Tibial nerve (tissue), 4 donors: Measurements from ENCODE around the gene NLE1. TPM values are rescaled to one million over a fixed set of nuclear protein-coding genes. Genes with fewer than 3 reads are reported as not detected.

Experiments
- DNase-seq, 2 donors: peaks; one replicate each; pipeline ENCODE4 v3.0.0-alpha.2; 2019; ENCODE audit warnings: low spot score in 2 of 2
- H3K27ac ChIP-seq, 4 donors: fragments of 200-600 bp; sonication (generic) in 3 of 4; one replicate each; pipeline ENCODE4 v1.5.1; 2017 to 2019; ENCODE audit warnings: mild to moderate bottlenecking in 1 of 4
- H3K27me3 ChIP-seq, 2 donors: fragments of 200-600 bp; sonication (generic) in 1 of 2; one replicate each; pipeline versions ENCODE4 v1.5.1 to v1.6.0; 2017 to 2019
- H3K36me3 ChIP-seq, 3 donors: fragments of 200-600 bp; sonication (generic); one replicate each; pipeline ENCODE4 v1.5.1; 2018 to 2019
- H3K4me1 ChIP-seq, 4 donors: fragments of 200-600 bp; sonication (generic) in 3 of 4; one replicate each; pipeline ENCODE4 v1.5.1; 2017 to 2019
- H3K4me3 ChIP-seq, 4 donors: fragments of 200-600 bp; sonication (generic) in 3 of 4; one replicate each; pipeline ENCODE4 v1.5.1; 2017 to 2019; ENCODE audit warnings: mild to moderate bottlenecking in 1 of 4, moderate library complexity in 1 of 4
- H3K9me3 ChIP-seq, 4 donors: fragments of 200-600 bp; sonication (generic) in 3 of 4; one replicate each; pipeline ENCODE4 v1.5.1; 2017 to 2019
- EP300 ChIP-seq, 2 donors: sonication (generic); formaldehyde crosslinking; IDR thresholded peaks; one replicate each; pipeline ENCODE4 v1.6.1; 2017; ENCODE audit warnings: antibody characterized with exemption in 2 of 2, mild to moderate bottlenecking in 1 of 2
- POLR2A ChIP-seq, 2 donors: fragments of 450-650 bp; IDR thresholded peaks; one replicate each; pipeline ENCODE4 v1.6.1; 2017; ENCODE audit warnings: antibody characterized with exemption in 2 of 2, mild to moderate bottlenecking in 2 of 2, moderate library complexity in 2 of 2
- WGBS, 2 donors: methylation state at CpG; one replicate each; pipeline ENCODE4 v1.1.5; 2018; 5-methylcytosine and 5-hydroxymethylcytosine counted together
- total RNA-seq, 4 donors: library from RNA; depleted of rRNA; stranded (reverse); fragments of >200 nt; gene quantifications; one replicate each; pipeline ENCODE4 v1.1.0, GENCODE V29; 2016
- TF ChIP-seq, protein P1 (sequence below), 5 experiments: fragments of 200-600 bp in 3 of 5; fragments of 450-650 bp in 2 of 5; sonication (generic) in 3 of 5; IDR thresholded peaks; one replicate each; pipeline ENCODE4 v1.5.1; 2016 to 2019; ENCODE audit warnings: antibody characterized with exemption in 5 of 5, mild to moderate bottlenecking in 3 of 5, moderate library complexity in 2 of 5

The NLE1 gene
- 10 to 100 TPM; 10.4 to 32.1 (median 17.1) TPM for total RNA-seq

DNA sequence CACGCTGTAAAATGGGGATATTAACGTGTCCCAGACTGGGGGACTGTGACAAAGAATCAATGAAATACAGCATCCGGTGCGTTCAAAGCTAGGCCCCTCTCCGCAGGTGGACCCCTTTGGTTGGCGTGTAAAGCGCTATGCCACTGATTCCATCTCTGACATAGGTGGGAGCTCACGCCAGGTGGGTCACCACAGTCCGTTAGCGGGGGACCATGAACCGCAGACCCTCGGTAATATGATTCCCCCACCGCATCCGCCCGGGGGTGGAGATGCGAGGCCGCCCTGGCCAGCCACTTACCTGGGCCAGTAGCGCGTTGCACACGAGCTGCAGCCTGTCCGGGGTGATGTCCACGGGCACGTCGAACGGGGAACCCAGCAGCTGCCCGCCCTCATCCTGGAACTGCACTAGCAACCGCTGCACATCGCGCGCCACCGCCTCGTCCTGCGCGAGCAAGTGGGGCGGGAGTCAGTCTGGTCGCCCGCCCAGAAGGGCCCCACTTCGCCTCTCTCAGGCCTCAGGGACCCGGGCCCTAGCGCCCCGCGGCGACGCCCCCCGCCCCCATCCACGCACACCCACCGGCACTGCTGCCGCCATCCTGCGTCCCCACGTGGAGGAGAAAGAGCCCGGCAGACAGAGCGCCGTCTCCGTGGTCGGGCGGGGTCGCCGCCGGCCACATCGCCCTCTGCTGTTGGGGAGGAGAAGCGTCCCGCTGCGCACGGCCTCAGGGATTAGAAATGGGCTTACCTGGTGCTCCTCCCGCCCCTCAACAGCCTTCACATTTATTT lies at the start of gene NLE1:
Gene NLE1, minus strand, starts transcription at position 623 of the 786 bp plus-strand sequence. Its CDS starts 28 bp downstream, at position 595.
- Histone ChIP-seq H3K27ac (peak within 1 kb of the TSS in 1 of 4 donors; percentile 42), H3K9me3 (no peaks in the 10 kb centered on the region), H3K4me1 (peaks cover 0 to 21% (median 9%) of the 10 kb centered on the region in 4 donors), H3K36me3 (peaks cover 2 to 31% (median 8%) of the 10 kb centered on the region in 3 donors), H3K4me3 (peak within 1 kb of the TSS; percentile 70 to 93 (median 76)), H3K27me3 (no peaks in the 10 kb centered on the region)
- DNase-seq = peak; percentile 35 to 62
- 0 to 1% methylated on average over 15 to 29 of the region's 65 CpGs for WGBS, 2 donors
- TF ChIP-seq POLR2A (IDR thresholded peaks at IDR 0.05) = no peak
- peak; percentile 45 to 69 for TF ChIP-seq EP300 (IDR thresholded peaks at IDR 0.05)
- TF ChIP-seq, protein P1, sequence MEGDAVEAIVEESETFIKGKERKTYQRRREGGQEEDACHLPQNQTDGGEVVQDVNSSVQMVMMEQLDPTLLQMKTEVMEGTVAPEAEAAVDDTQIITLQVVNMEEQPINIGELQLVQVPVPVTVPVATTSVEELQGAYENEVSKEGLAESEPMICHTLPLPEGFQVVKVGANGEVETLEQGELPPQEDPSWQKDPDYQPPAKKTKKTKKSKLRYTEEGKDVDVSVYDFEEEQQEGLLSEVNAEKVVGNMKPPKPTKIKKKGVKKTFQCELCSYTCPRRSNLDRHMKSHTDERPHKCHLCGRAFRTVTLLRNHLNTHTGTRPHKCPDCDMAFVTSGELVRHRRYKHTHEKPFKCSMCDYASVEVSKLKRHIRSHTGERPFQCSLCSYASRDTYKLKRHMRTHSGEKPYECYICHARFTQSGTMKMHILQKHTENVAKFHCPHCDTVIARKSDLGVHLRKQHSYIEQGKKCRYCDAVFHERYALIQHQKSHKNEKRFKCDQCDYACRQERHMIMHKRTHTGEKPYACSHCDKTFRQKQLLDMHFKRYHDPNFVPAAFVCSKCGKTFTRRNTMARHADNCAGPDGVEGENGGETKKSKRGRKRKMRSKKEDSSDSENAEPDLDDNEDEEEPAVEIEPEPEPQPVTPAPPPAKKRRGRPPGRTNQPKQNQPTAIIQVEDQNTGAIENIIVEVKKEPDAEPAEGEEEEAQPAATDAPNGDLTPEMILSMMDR (IDR thresholded peaks at IDR 0.05) = peak; percentile 85 to 99 (median 93)

DNA sequence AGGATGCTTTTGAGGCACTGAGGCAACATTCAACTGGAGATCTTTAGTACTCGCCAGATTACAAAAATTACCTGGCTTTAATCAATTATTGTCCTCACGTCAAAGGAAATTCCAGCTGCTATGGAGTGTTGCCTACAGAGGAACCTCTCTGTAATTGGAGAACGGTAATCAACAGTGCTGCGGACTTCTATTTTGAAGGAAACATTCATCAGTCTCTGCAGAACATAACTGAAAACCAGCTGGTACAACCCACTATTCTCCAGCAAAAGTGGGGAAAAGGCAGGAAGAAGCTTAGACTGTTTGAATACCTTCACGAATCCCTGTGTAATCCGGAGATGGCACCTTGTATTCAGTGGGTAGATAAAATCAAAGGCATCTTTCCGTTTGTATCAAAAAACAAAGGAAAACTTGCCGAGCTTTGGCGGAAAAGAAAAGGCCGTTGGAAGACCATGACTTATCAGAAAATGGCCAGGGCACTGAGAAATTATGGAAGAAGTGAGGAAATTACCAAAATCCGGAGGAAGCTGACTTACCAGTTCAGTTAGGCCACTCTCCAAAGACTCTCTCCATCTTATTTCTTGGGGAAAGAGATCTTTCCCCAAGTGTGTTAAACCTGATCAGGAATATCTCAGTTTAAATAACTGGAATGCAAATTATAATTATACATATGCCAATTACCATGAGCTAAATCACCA lies 49.0 kb upstream of the NLE1 start:
- WGBS, 2 donors = 74 to 77% methylated on average over 11 of the region's 11 CpGs
- Histone ChIP-seq H3K4me1 (no peaks in the 10 kb centered on the region), H3K4me3 (no peak overlapping the region), H3K36me3 (no peaks in the 10 kb centered on the region), H3K9me3 (peaks cover 0 to 8% (median 0%) of the 10 kb centered on the region in 4 donors), H3K27me3 (no peaks in the 10 kb centered on the region), H3K27ac (no peak overlapping the region)
- TF ChIP-seq EP300 (IDR thresholded peaks at IDR 0.05) (no peak), POLR2A (IDR thresholded peaks at IDR 0.05) (no peak)
- TF ChIP-seq, protein P1 (IDR thresholded peaks at IDR 0.05) = no peak
- DNase-seq = no peak

DNA sequence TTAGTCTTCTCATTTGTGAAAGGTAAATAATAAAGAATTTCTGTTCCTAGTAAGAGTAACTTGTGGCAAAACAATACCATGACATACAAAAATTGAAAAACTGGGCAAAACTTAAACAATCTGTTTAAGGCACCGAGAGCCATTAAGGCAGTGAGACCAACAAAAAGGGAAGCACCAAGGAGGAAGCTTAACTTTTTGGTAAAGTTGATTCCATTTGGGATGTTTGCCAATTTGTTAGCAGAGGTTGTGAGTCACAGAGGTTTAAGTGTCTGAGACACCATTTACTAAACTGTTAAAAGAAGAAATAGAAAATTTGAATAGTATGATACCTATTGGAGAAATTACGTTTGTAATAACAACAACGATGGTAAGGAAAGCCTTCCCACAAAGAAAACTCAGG lies 47.2 kb upstream of the NLE1 start:
- H3K27me3 ChIP-seq = no peaks in the 10 kb centered on the region
- TF ChIP-seq EP300 (IDR thresholded peaks at IDR 0.05) (no peak), POLR2A (IDR thresholded peaks at IDR 0.05) (no peak)
- no peaks in the 10 kb centered on the region for H3K4me1 ChIP-seq
- no peaks in the 10 kb centered on the region for H3K9me3 ChIP-seq
- no peak overlapping the region for H3K27ac ChIP-seq
- no peaks in the 10 kb centered on the region for H3K36me3 ChIP-seq
- WGBS, 2 donors = 74 to 75% methylated on average over 3 of the region's 3 CpGs
- DNase-seq = no peak
- H3K4me3 ChIP-seq = no peak overlapping the region

GRCh38 chr17:35188111-35188510 lies 46.0 kb upstream of the NLE1 start:
- 17 to 19% methylated on average over 2 of the region's 2 CpGs for WGBS, 2 donors
- Histone ChIP-seq H3K4me3 (no peak overlapping the region), H3K4me1 (no peaks in the 10 kb centered on the region), H3K27ac (no peak overlapping the region), H3K9me3 (no peaks in the 10 kb centered on the region), H3K36me3 (no peaks in the 10 kb centered on the region), H3K27me3 (no peaks in the 10 kb centered on the region)
- TF ChIP-seq POLR2A (IDR thresholded peaks at IDR 0.05) = no peak
- TF ChIP-seq, protein P1 (IDR thresholded peaks at IDR 0.05) = no peak
- TF ChIP-seq EP300 (IDR thresholded peaks at IDR 0.05) = no peak
- DNase-seq = no peak

DNA sequence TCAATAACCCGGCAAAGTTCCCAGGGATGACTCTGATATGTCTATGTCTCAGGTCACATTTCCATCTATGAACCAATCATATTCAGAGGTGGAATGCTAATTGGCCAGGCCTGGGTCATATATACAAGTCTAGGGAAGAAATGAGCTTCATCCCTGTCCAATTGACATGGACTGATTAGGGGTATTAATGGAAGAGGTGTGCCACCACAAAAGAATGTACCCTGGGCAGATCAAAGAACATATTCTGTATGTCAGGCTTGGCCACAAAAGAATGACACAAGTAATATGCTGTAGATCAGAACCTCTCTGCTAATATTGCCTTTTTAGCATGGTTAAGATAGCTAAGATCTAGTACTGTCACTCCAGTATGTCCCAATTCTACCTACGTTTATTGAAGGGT lies 45.4 kb upstream of the NLE1 start:
- TF ChIP-seq EP300 (IDR thresholded peaks at IDR 0.05) (no peak), POLR2A (IDR thresholded peaks at IDR 0.05) (no peak)
- TF ChIP-seq, protein P1 (IDR thresholded peaks at IDR 0.05) = no peak
- Histone ChIP-seq H3K9me3 (no peaks in the 10 kb centered on the region), H3K4me1 (no peaks in the 10 kb centered on the region), H3K36me3 (no peaks in the 10 kb centered on the region), H3K27me3 (no peaks in the 10 kb centered on the region), H3K27ac (no peak overlapping the region), H3K4me3 (no peak overlapping the region)
- 72 to 85% methylated on average over 2 of the region's 2 CpGs for WGBS, 2 donors
- DNase-seq = no peak
